ENCODE data around the gene CEBPZOS.

- peak; percentile 91 for TF ChIP-seq POLR2A (IDR thresholded peaks at IDR 0.05)
- TF ChIP-seq CTCF (IDR thresholded peaks at IDR 0.05): peak in 1 of 5 experiments; percentile 27
- no peak for TF ChIP-seq EP300 (IDR thresholded peaks at IDR 0.05; ENCODE audit: low read depth)
Observed at GRCh38 chr2:37231241-37232130, 35.2 kb downstream of the CEBPZOS start, which contains the start of the genes CEBPZ and NDUFAF7.
